ENCODE measurements around the gene SNTA1.
"Not testable (repeated sequence)": the region's sequence is repeated elsewhere in the genome, so short reads cannot be mapped to it uniquely, and the experiment has no call there.

The SNTA1 gene

GRCh38 chr20:33474097-33474873 is 30.7 kb upstream of the SNTA1 start:
- Mint-ChIP-seq H3K9me3 (no peaks in the 10 kb centered on the region), H3K4me3 (no peak overlapping the region), H3K36me3 (ENCODE audit: low read depth) (no peaks in the 10 kb centered on the region), H3K27me3 (no peaks in the 10 kb centered on the region), H3K27ac (no peak overlapping the region), H3K4me1 (ENCODE audit: low read depth) (no peaks in the 10 kb centered on the region)

DNA sequence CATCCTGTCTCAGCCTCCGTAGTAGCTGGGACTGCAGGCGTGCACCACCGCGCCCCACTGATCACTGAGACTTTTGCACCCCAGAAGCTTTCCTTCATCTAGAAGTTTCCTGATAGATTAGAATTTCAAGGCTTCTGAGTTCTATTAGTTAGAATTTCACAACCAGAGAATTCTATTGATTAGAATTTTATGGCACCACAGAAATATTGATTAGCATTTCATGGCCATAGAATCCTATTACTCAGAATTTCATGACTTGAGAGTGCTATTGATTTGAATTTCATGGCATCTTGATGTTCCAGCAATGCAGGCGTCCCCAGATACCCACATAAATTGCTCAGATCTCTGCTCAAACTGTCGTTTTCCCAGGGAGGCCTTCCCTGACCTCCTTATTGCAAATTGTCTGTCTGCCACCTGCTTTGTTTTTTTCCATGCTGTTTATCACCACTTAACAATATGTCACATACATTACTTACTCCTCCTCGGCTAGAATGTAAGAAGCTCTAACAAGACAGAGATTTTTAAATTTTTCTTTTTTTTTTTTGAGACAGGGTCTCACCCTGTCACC is 29.4 kb upstream of the SNTA1 start:
- H3K36me3 Mint-ChIP-seq (ENCODE audit: low read depth): no peaks in the 10 kb centered on the region
- H3K4me3 Mint-ChIP-seq: no peak overlapping the region
- no peaks in the 10 kb centered on the region for H3K4me1 Mint-ChIP-seq (ENCODE audit: low read depth)
- H3K27ac Mint-ChIP-seq: no peak overlapping the region
- no peaks in the 10 kb centered on the region for H3K9me3 Mint-ChIP-seq
- H3K27me3 Mint-ChIP-seq: no peaks in the 10 kb centered on the region

DNA sequence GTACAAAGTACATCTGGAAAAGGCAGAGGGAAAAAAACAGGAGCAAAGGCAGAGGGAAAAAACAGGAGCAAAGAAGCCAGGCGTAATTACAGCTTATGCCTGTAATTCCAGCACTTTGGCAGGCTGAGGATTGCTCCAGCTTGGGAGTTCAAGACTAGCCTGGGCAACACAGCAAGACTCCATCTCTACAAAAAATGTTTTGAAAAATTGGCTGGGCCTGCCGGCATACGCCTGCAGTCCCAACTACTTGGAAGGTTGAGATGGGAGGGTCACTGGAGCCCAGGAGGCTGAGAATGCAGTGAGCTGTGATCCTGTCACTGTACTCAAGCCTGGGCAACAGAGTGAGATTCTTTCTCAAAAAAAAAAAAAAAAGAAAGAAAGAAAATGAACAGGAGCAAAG is 27.3 kb upstream of the SNTA1 start:
- Mint-ChIP-seq H3K27me3 (no peaks in the 10 kb centered on the region), H3K36me3 (ENCODE audit: low read depth) (no peaks in the 10 kb centered on the region), H3K4me3 (no peak overlapping the region), H3K27ac (no peak overlapping the region), H3K9me3 (no peaks in the 10 kb centered on the region), H3K4me1 (ENCODE audit: low read depth) (no peaks in the 10 kb centered on the region)

- H3K4me3 Mint-ChIP-seq: no peak overlapping the region
- no peaks in the 10 kb centered on the region for H3K4me1 Mint-ChIP-seq (ENCODE audit: low read depth)
- H3K27me3 Mint-ChIP-seq: no peaks in the 10 kb centered on the region
- H3K27ac Mint-ChIP-seq: no peak overlapping the region
- no peaks in the 10 kb centered on the region for H3K9me3 Mint-ChIP-seq
- no peaks in the 10 kb centered on the region for H3K36me3 Mint-ChIP-seq (ENCODE audit: low read depth)
Measured at GRCh38 chr20:33470457-33470856, 26.9 kb upstream of the SNTA1 start.

GRCh38 chr20:33466303-33466646 is 22.7 kb upstream of the SNTA1 start:
- Mint-ChIP-seq H3K36me3 (ENCODE audit: low read depth) (no peaks in the 10 kb centered on the region), H3K27ac (no peak overlapping the region), H3K9me3 (no peaks in the 10 kb centered on the region), H3K27me3 (no peaks in the 10 kb centered on the region), H3K4me3 (no peak overlapping the region), H3K4me1 (ENCODE audit: low read depth) (no peaks in the 10 kb centered on the region)

DNA sequence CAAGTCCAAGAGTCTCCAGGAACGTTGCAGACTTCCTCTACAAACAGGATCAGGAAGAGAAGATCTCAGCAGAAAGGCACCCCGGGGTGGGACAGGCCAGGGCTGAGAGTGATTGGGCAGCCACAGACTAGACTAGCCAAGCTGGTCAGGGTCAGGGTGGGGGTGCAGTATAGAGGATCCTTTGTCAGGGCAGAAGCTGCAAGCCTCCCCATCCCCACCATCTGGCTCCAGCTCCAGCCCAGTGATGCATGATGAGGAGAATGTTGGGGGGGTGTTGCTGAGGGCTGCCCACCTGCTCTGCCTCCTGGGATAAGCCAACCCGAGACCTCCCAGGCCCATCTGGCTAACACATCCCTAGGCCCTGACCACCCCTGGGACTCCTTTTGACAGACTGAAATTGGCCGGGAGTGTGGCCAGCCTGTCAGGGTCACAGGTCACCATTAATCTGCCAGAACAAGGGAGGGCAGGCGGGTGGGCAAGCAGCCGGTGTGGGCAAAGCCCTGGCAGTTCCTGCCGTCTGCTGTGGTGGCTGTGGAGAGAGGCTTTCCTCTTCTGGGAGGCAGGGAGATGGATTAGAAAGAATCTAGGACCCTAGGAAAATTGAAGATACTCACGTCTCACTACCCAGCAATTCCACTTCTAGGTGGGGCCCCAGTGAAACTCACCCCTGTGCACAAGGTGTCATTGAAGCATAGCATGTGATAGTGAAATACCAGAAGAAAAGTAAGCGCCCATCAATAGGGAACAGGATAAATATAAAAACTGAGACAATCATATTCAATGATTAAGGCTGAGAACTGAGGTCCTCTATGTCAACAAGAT is 22.1 kb upstream of the SNTA1 start:
- Mint-ChIP-seq H3K27me3 (no peaks in the 10 kb centered on the region), H3K27ac (no peak overlapping the region), H3K4me3 (no peak overlapping the region), H3K4me1 (ENCODE audit: low read depth) (no peaks in the 10 kb centered on the region), H3K36me3 (ENCODE audit: low read depth) (no peaks in the 10 kb centered on the region), H3K9me3 (no peaks in the 10 kb centered on the region)

DNA sequence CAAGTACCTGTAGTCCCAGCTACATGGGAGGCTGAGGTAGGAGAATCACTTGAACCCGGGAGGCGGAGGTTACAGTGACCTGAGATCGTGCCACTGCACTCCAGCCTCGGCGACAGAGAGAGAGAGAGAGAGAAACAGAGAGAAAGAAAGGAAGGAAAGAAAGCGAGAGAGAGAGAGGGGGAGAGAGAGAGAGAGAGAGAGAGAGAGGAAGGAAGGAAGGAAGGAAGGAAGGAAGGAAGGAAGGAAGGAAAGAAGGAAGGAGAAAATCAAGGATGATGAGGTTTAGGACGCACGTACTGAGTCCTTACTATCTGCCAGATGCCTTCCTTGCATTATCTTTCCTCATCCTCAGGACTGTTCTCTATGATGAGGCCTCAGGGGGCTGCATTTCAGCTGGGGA is 21.2 kb upstream of the SNTA1 start:
- not testable (repeated sequence) for H3K27ac Mint-ChIP-seq; H3K4me3 Mint-ChIP-seq; H3K27me3 Mint-ChIP-seq; H3K36me3 Mint-ChIP-seq (ENCODE audit: low read depth); H3K9me3 Mint-ChIP-seq; H3K4me1 Mint-ChIP-seq (ENCODE audit: low read depth)

DNA sequence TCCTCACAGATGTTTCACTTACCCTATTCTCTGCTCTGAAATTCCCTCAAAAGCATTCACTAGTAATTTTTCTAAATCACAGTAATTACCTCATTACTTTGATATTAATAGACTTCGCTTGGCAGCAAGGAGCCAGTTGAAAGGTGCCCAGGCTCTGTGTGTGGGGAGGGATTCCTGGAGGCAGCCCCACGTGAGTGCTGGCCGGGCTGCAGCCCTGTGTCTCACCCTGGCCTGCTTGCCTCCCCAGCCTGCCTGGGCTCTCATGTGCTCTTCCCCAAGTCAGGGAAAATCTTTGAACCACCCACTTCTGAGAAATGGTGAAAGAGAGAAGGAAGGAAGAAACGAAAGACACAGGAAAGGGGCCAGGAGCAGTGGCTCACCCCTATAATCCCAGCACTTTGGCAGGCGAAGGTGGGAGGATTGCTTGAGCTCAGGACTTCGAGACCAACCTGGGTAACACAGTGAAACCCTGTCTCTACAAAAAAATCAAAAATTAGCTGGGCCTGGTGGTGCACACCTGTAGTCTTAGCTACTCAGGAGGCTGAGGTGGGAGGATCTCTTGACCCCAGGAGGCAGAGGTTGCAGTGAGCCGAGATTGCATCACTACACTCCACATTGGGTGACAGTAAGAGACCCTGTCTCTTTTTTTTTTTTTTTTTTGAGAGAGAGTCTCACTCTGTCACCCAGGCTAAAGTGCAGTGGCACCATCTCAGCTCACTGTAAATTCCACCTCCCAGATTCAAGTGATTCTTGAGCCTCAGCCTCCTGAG is 20.0 kb upstream of the SNTA1 start:
- Mint-ChIP-seq H3K9me3 (no peaks in the 10 kb centered on the region), H3K36me3 (ENCODE audit: low read depth) (no peaks in the 10 kb centered on the region), H3K27me3 (no peaks in the 10 kb centered on the region), H3K4me1 (ENCODE audit: low read depth) (no peaks in the 10 kb centered on the region), H3K4me3 (no peak overlapping the region), H3K27ac (no peak overlapping the region)

- H3K27me3 Mint-ChIP-seq: no peaks in the 10 kb centered on the region
- no peaks in the 10 kb centered on the region for H3K4me1 Mint-ChIP-seq (ENCODE audit: low read depth)
- no peaks in the 10 kb centered on the region for H3K9me3 Mint-ChIP-seq
- H3K36me3 Mint-ChIP-seq (ENCODE audit: low read depth): no peaks in the 10 kb centered on the region
- H3K4me3 Mint-ChIP-seq: no peak overlapping the region
- H3K27ac Mint-ChIP-seq: no peak overlapping the region
Measured at GRCh38 chr20:33460711-33461110, 17.1 kb upstream of the SNTA1 start.

DNA sequence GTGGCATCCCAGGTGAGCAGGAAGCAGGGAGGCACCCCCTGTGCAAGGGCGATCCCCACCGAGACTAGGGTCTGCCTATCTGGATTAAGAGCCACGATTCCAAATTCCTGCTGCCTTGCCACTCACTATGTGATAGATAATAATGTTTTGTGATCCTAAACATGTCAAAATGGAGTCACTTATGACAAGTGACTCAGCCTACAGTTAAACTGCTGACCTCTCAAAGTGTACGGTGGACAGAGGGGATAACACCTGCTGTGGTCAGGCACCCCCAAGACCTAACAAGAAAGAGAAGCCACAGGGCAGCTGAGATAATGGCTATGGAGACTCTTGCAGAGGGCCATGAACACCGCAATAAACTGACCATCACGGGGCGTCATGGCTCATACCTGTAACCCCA is 16.0 kb upstream of the SNTA1 start:
- Mint-ChIP-seq H3K4me1 (ENCODE audit: low read depth) (no peaks in the 10 kb centered on the region), H3K4me3 (no peak overlapping the region), H3K27me3 (no peaks in the 10 kb centered on the region), H3K9me3 (no peaks in the 10 kb centered on the region), H3K36me3 (ENCODE audit: low read depth) (no peaks in the 10 kb centered on the region), H3K27ac (no peak overlapping the region)

GRCh38 chr20:33456916-33457642 is 13.5 kb upstream of the SNTA1 start:
- H3K27me3 Mint-ChIP-seq; H3K27ac Mint-ChIP-seq; H3K4me1 Mint-ChIP-seq (ENCODE audit: low read depth); H3K36me3 Mint-ChIP-seq (ENCODE audit: low read depth); H3K9me3 Mint-ChIP-seq; H3K4me3 Mint-ChIP-seq: not testable (repeated sequence)

- H3K4me3 Mint-ChIP-seq: no peak overlapping the region
- no peaks in the 10 kb centered on the region for H3K4me1 Mint-ChIP-seq (ENCODE audit: low read depth)
- H3K9me3 Mint-ChIP-seq: no peaks in the 10 kb centered on the region
- H3K36me3 Mint-ChIP-seq (ENCODE audit: low read depth): no peaks in the 10 kb centered on the region
- H3K27ac Mint-ChIP-seq: no peak overlapping the region
- no peaks in the 10 kb centered on the region for H3K27me3 Mint-ChIP-seq
Measured at GRCh38 chr20:33450867-33451266, 7.3 kb upstream of the SNTA1 start.

GRCh38 chr20:33445881-33446625 is 2.5 kb upstream of the SNTA1 start:
- H3K4me3 Mint-ChIP-seq: no peak overlapping the region
- peaks cover 13% of the 10 kb centered on the region for H3K4me1 Mint-ChIP-seq (ENCODE audit: low read depth)
- no peaks in the 10 kb centered on the region for H3K27me3 Mint-ChIP-seq
- no peaks in the 10 kb centered on the region for H3K9me3 Mint-ChIP-seq
- H3K36me3 Mint-ChIP-seq (ENCODE audit: low read depth): no peaks in the 10 kb centered on the region
- no peak overlapping the region for H3K27ac Mint-ChIP-seq
